AG04450 (cell line): ENCODE data around the gene MACROD2. TPM values are rescaled to one million over a fixed set of nuclear protein-coding genes. Genes with fewer than 3 reads are reported as not detected.

ENCODE experiments used
- CTCF ChIA-PET: fragments of 300-600, 350-600 bp; formaldehyde crosslinking; extraction: SDS; loops from one replicate; lab custom pipeline; 2022; ENCODE audit warnings: antibody characterized with exemption, inconsistent platforms; lab: Charles Lee
- POLR2A ChIA-PET: fragments of 350-600 bp; formaldehyde crosslinking; extraction: SDS; loops from one replicate; lab custom pipeline; 2021; ENCODE audit warnings: antibody characterized with exemption, inconsistent platforms; lab: Yijun Ruan, JAX
- DNase-seq: peaks from one replicate; pipeline ENCODE4 v3.0.0-alpha.2; 2011; ENCODE audit warnings: low read depth, low spot score
- H3K27ac ChIP-seq: one replicate; pipeline ENCODE4 v1.5.1; 2012; ENCODE audit warnings: low read depth, low read length, control low read depth
- H3K27me3 ChIP-seq: one replicate; pipeline ENCODE4 v1.6.0; 2012; ENCODE audit warnings: low read length; ENCODE audit not compliant: control insufficient read depth, insufficient read depth
- H3K4me3 ChIP-seq: 2 replicates; pipeline ENCODE4 v1.5.1; 2011; ENCODE audit warnings: mild to moderate bottlenecking, low read depth, low read length, control low read depth
- H3K9me3 ChIP-seq: 2 replicates; pipeline ENCODE4 v1.5.1; 2012; ENCODE audit warnings: low read length; ENCODE audit not compliant: control insufficient read depth, insufficient read depth
- polyA plus RNA-seq: library from polyadenylated mRNA; depleted of rRNA; stranded (reverse); fragments of >200 nt; gene quantifications from 2 replicates; pipeline ENCODE4 v1.2.3, GENCODE V29; 2011
- TF ChIP-seq, protein P1 (sequence below): IDR thresholded peaks from 2 replicates; pipeline ENCODE4 v1.5.1; 2011; ENCODE audit warnings: low read depth, low read length, control low read depth, inconsistent platforms

Gene MACROD2
- polyA plus RNA-seq, 1 experiment = 0.02 TPM

DNA sequence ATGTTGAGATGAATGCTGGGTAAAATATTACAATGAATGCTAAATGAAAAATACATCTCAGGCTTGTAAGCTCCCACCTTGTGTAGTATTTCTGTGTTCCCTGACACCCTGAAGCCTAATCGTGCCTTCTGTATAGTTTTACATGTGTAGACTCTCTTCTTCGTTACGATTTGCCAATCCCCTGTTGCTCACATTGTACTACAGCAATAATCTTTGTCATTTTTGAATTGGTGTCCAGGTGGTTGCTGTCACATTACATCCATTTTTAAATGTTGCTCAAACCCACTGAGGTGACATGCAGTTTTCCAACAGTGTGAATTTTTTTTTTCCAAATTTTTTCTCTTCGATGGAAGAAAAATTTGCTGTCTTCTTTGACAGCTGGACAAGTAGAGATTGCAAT is 642.1 kb downstream of the MACROD2 start:
- Histone ChIP-seq H3K4me3 (no peak overlapping the region), H3K27ac (no peak overlapping the region), H3K9me3 (no peaks in the 10 kb centered on the region), H3K27me3 (no peaks in the 10 kb centered on the region)
- ChIA-PET POLR2A (no interaction called here), CTCF (interaction anchor here (1.3 kb wide), 1 partner anchor 300 kb away, joined by 3 read pairs; the partner anchor contains the start of gene FLRT3)
- DNase-seq = no peak
- TF ChIP-seq, protein P1, sequence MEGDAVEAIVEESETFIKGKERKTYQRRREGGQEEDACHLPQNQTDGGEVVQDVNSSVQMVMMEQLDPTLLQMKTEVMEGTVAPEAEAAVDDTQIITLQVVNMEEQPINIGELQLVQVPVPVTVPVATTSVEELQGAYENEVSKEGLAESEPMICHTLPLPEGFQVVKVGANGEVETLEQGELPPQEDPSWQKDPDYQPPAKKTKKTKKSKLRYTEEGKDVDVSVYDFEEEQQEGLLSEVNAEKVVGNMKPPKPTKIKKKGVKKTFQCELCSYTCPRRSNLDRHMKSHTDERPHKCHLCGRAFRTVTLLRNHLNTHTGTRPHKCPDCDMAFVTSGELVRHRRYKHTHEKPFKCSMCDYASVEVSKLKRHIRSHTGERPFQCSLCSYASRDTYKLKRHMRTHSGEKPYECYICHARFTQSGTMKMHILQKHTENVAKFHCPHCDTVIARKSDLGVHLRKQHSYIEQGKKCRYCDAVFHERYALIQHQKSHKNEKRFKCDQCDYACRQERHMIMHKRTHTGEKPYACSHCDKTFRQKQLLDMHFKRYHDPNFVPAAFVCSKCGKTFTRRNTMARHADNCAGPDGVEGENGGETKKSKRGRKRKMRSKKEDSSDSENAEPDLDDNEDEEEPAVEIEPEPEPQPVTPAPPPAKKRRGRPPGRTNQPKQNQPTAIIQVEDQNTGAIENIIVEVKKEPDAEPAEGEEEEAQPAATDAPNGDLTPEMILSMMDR = no peak

- POLR2A ChIA-PET = no interaction called here
- CTCF ChIA-PET = no interaction called here
- H3K4me3 ChIP-seq = no peak overlapping the region
- no peaks in the 10 kb centered on the region for H3K27me3 ChIP-seq
- H3K27ac ChIP-seq = no peak overlapping the region
- TF ChIP-seq, protein P1 = no peak
- DNase-seq = no peak
- H3K9me3 ChIP-seq = no peaks in the 10 kb centered on the region
Measured at GRCh38 chr20:14643146-14643545, 647.8 kb downstream of the MACROD2 start.

- H3K27me3 ChIP-seq = no peaks in the 10 kb centered on the region
- ChIA-PET POLR2A (no interaction called here), CTCF (no interaction called here)
- H3K27ac ChIP-seq = no peak overlapping the region
- no peak overlapping the region for H3K4me3 ChIP-seq
- DNase-seq = no peak
- TF ChIP-seq, protein P1 = no peak
- no peaks in the 10 kb centered on the region for H3K9me3 ChIP-seq
Measured at GRCh38 chr20:14643556-14643955, 648.2 kb downstream of the MACROD2 start.

DNA sequence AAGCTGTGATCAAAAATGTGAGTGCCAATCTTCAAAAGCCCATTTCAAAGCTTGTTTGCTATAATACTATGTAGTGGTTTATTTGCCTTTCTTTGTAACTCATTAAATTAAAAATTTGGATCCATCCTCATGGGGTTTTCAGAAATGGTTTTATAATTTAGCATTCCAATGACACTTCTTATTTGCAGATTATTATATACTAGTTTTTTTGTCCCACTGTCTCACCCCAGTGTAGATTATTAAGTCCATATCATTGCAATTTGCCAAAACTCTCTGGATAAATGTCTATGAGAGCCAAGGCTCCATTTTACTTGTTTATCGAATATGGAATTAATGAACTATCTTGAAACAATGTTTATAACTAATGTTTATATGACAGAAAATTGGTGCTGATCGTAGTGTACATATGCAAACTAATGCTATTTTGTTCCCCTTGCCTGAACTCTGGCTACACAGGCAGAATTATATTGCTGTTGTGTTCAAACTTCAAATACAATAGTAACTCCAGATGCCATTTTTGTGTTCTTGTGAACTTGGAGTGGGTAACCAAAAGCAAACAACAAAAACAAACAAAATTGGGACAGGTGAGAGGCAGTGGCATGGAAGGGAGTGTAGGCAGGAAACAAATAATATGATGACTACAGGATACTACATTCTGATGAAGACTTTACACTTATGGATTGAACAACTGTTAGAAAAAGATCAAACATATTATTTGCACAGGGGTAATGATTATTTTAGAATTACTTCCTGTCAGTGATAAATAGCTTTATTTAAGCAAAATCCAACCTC is 649.2 kb downstream of the MACROD2 start:
- TF ChIP-seq, protein P1 = no peak
- Histone ChIP-seq H3K27ac (no peak overlapping the region), H3K4me3 (no peak overlapping the region), H3K9me3 (no peaks in the 10 kb centered on the region), H3K27me3 (no peaks in the 10 kb centered on the region)
- CTCF ChIA-PET = interaction anchor here (0.6 kb wide), 1 partner anchor 455 kb away, joined by 3 read pairs; no protein-coding TSS in a partner anchor
- DNase-seq = no peak
- POLR2A ChIA-PET = no interaction called here

DNA sequence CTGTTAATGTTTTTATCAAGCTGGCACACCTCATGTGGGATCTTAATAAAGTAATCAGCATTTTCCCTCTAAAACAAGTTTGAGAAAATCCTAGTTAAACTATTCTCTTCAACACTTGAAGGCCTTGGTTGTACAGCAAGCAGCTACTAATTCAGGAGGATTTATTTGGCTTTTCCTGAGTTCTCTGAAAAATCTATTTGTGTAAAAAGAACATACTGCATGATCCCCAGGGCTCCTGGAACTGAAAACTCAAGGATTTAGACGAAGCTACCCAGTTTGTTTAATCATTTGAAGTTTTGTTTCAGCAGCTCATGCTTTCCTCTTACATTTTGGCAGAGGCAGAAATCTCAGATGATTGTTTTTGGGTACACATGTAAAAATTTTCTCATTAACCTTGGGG is 651.7 kb downstream of the MACROD2 start:
- TF ChIP-seq, protein P1 = no peak
- H3K27ac ChIP-seq = no peak overlapping the region
- no peaks in the 10 kb centered on the region for H3K27me3 ChIP-seq
- H3K9me3 ChIP-seq = no peaks in the 10 kb centered on the region
- DNase-seq = no peak
- POLR2A ChIA-PET = no interaction called here
- CTCF ChIA-PET = no interaction called here
- no peak overlapping the region for H3K4me3 ChIP-seq
